ENCODE measurements around the gene RIMBP2.

Gene RIMBP2

GRCh38 chr12:130494736-130495135 lies 221.4 kb downstream of the RIMBP2 start:
- no peak for DNase-seq (ENCODE audit: low read depth, low spot score)
- CTCF ChIA-PET = no interaction called here
- TF ChIP-seq CTCF (IDR thresholded peaks at IDR 0.05; ENCODE audit: insufficient read depth, low read length, missing control alignments) = no peak
- POLR2A ChIA-PET = no interaction called here
- H3K4me3 ChIP-seq (ENCODE audit: low read depth, low read length) = no peak overlapping the region

- POLR2A ChIA-PET = no interaction called here
- CTCF ChIA-PET = no interaction called here
- DNase-seq (ENCODE audit: low read depth, low spot score) = no peak
- no peak overlapping the region for H3K4me3 ChIP-seq (ENCODE audit: low read depth, low read length)
- no peak for TF ChIP-seq CTCF (IDR thresholded peaks at IDR 0.05; ENCODE audit: insufficient read depth, low read length, missing control alignments)
Measured at GRCh38 chr12:130493951-130494350, 222.1 kb downstream of the RIMBP2 start.

GRCh38 chr12:130491421-130492357 lies 224.4 kb downstream of the RIMBP2 start:
- DNase-seq (ENCODE audit: low read depth, low spot score) = no peak
- TF ChIP-seq CTCF (IDR thresholded peaks at IDR 0.05; ENCODE audit: insufficient read depth, low read length, missing control alignments) = no peak
- CTCF ChIA-PET = no interaction called here
- POLR2A ChIA-PET = no interaction called here
- H3K4me3 ChIP-seq (ENCODE audit: low read depth, low read length) = no peak overlapping the region

- TF ChIP-seq CTCF (IDR thresholded peaks at IDR 0.05; ENCODE audit: insufficient read depth, low read length, missing control alignments) = no peak
- no peak overlapping the region for H3K4me3 ChIP-seq (ENCODE audit: low read depth, low read length)
- DNase-seq (ENCODE audit: low read depth, low spot score) = no peak
- ChIA-PET CTCF (no interaction called here), POLR2A (no interaction called here)
Measured at GRCh38 chr12:130490674-130491073, 225.4 kb downstream of the RIMBP2 start.

GRCh38 chr12:130489293-130489692 lies 226.8 kb downstream of the RIMBP2 start:
- TF ChIP-seq CTCF (IDR thresholded peaks at IDR 0.05; ENCODE audit: insufficient read depth, low read length, missing control alignments) = no peak
- POLR2A ChIA-PET = no interaction called here
- DNase-seq (ENCODE audit: low read depth, low spot score) = no peak
- CTCF ChIA-PET = no interaction called here
- H3K4me3 ChIP-seq (ENCODE audit: low read depth, low read length) = no peak overlapping the region

GRCh38 chr12:130488358-130488710 lies 227.8 kb downstream of the RIMBP2 start:
- no peak overlapping the region for H3K4me3 ChIP-seq (ENCODE audit: low read depth, low read length)
- no peak for TF ChIP-seq CTCF (IDR thresholded peaks at IDR 0.05; ENCODE audit: insufficient read depth, low read length, missing control alignments)
- no peak for DNase-seq (ENCODE audit: low read depth, low spot score)
- ChIA-PET POLR2A (no interaction called here), CTCF (no interaction called here)

All from AG04449 (cell line).